ENCODE results near the gene MED27. TPM values are rescaled to one million over a fixed set of nuclear protein-coding genes. Genes with fewer than 3 reads are reported as not detected.
A peak's percentile ranks its signal among the peaks of the same experiment; 100 is the strongest.

The MED27 gene
- total and polyA plus RNA-seq, 2 of the 13 experiments (the other 11 are each of a cell fraction or from before 2014, with no cell fraction given), result 16.9 to 19.0 TPM

DNA sequence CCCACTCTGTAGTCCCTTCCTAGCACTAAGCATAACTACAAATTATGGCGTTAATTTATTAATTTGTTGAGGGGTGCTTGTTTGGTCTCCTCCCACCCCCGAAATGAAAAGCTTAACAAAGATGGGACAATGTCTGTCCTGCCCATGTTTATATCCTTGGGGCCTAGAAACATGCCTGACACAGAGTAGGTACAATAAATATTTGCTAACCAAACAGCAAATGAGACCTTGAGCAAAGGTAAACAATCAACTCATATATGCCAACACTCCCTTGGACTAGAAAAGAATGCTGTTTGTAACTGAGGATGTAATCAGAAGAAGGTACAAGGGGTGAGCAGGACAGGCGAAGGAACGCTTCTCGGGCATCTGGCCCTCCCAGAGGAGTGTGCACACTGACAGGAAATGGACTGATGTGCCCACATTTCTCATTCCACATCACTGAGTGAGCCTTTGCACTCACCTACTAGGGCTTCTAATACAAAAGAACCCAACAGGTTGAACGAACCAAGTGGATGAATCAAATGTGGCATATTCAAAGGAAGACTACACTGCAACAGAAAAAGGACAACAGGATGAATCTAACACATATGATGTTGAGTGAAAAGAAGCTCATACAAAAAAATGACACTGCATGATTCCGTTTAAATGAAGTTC lies 66.8 kb downstream of the MED27 start (continued):
- TF ChIP-seq ZNF609 (CRISPR knock-in tag; IDR thresholded peaks at IDR 0.05; ENCODE audit: borderline replicate concordance), result peak; percentile 46; the same call in 1 of the 2 replicates
- TF ChIP-seq MXD3 (CRISPR knock-in tag; IDR thresholded peaks at IDR 0.05), result no peak
- TF ChIP-seq, protein P1, sequence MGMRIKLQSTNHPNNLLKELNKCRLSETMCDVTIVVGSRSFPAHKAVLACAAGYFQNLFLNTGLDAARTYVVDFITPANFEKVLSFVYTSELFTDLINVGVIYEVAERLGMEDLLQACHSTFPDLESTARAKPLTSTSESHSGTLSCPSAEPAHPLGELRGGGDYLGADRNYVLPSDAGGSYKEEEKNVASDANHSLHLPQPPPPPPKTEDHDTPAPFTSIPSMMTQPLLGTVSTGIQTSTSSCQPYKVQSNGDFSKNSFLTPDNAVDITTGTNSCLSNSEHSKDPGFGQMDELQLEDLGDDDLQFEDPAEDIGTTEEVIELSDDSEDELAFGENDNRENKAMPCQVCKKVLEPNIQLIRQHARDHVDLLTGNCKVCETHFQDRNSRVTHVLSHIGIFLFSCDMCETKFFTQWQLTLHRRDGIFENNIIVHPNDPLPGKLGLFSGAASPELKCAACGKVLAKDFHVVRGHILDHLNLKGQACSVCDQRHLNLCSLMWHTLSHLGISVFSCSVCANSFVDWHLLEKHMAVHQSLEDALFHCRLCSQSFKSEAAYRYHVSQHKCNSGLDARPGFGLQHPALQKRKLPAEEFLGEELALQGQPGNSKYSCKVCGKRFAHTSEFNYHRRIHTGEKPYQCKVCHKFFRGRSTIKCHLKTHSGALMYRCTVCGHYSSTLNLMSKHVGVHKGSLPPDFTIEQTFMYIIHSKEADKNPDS (CRISPR knock-in tag; IDR thresholded peaks at IDR 0.05), result no peak
- TF ChIP-seq, protein P2, sequence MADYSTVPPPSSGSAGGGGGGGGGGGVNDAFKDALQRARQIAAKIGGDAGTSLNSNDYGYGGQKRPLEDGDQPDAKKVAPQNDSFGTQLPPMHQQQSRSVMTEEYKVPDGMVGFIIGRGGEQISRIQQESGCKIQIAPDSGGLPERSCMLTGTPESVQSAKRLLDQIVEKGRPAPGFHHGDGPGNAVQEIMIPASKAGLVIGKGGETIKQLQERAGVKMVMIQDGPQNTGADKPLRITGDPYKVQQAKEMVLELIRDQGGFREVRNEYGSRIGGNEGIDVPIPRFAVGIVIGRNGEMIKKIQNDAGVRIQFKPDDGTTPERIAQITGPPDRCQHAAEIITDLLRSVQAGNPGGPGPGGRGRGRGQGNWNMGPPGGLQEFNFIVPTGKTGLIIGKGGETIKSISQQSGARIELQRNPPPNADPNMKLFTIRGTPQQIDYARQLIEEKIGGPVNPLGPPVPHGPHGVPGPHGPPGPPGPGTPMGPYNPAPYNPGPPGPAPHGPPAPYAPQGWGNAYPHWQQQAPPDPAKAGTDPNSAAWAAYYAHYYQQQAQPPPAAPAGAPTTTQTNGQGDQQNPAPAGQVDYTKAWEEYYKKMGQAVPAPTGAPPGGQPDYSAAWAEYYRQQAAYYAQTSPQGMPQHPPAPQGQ (CRISPR knock-in tag; IDR thresholded peaks at IDR 0.05; ENCODE audit: borderline replicate concordance), result no peak
- TF ChIP-seq KDM4B (CRISPR knock-in tag; IDR thresholded peaks at IDR 0.05), result no peak
- no peak for TF ChIP-seq ZNF232 (CRISPR knock-in tag; IDR thresholded peaks at IDR 0.05; ENCODE audit: borderline replicate concordance)
- TF ChIP-seq HHEX (CRISPR knock-in tag; IDR thresholded peaks at IDR 0.05), result 0 out of 2 replicates have a peak, but pooled peaks have one; percentile 25
- no peak for TF ChIP-seq ZNF33A (CRISPR knock-in tag; IDR thresholded peaks at IDR 0.05; ENCODE audit: borderline replicate concordance)
- TF ChIP-seq MATR3 (CRISPR knock-in tag; IDR thresholded peaks at IDR 0.05), result no peak
- TF ChIP-seq, protein P3, sequence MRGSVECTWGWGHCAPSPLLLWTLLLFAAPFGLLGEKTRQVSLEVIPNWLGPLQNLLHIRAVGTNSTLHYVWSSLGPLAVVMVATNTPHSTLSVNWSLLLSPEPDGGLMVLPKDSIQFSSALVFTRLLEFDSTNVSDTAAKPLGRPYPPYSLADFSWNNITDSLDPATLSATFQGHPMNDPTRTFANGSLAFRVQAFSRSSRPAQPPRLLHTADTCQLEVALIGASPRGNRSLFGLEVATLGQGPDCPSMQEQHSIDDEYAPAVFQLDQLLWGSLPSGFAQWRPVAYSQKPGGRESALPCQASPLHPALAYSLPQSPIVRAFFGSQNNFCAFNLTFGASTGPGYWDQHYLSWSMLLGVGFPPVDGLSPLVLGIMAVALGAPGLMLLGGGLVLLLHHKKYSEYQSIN (CRISPR knock-in tag; IDR thresholded peaks at IDR 0.05; ENCODE audit: borderline replicate concordance), result no peak
- TF ChIP-seq ZIK1 (CRISPR knock-in tag; IDR thresholded peaks at IDR 0.05; ENCODE audit: borderline replicate concordance, low read depth), result no peak
- TF ChIP-seq MTA1 (CRISPR knock-in tag; IDR thresholded peaks at IDR 0.05; ENCODE audit: borderline replicate concordance), result no peak
